Activated T-helper 9 cell treated with anti-CD3 and anti-CD28 coated beads, Interleukin-2, amount 50 U/mL, for 16 hours (primary cell): ENCODE data around the gene GPR137.
"Not testable (repeated sequence)": the region's sequence is repeated elsewhere in the genome, so short reads cannot be mapped to it uniquely, and the experiment has no call there.

Experiments used
- DNase-seq: peaks from one replicate; pipeline ENCODE4 v3.0.0-alpha.2; 2020; ENCODE audit warnings: low read depth

The GPR137 gene, protein sequence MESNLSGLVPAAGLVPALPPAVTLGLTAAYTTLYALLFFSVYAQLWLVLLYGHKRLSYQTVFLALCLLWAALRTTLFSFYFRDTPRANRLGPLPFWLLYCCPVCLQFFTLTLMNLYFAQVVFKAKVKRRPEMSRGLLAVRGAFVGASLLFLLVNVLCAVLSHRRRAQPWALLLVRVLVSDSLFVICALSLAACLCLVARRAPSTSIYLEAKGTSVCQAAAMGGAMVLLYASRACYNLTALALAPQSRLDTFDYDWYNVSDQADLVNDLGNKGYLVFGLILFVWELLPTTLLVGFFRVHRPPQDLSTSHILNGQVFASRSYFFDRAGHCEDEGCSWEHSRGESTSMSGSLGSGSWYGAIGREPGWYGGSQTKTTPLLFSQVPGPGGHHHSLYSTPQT

DNA sequence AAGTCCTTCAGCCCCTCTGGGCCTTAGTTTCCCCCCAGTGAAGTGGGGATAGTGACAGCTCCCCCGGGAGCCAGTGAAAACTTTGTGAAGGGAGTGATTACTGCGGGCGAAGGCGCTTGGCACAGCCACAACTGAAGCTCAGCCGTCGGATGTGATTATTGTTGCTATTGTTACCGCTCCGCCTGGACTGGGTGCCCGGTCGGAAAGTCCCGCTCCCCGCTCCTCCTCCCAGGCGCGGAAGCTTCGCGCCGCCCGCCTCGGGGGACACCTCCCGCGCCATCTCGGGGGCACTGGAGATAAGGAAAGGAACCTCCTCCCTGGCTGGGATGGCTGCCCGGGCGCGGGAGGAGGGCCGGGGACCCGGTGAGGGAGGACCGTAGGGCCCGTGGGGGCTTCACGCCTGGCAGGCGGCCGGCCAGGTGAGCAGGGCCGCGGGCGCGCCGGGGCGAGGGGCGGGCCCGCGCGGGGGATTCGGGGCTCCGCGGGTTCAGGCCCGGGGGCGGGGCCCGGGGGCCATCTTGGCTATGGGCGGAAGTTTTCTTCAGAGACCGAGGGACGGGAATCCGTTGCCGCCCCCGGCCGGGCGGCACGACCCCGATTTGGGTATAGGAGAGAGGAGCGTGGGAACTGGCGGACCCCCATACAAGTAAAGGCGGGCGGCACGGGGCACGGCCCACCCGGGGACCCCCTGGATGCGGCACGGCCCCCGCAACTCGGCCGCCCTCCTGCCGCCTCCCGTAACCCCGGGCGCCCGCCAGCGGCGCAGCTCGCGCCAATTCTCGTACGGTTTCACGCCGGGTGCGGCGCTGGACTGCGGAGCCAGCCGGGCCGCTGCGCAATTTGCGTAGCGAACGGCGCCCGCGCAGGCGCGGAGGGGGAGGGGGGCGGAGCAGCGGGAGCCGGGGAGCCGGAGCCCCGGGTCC lies at the start of gene GPR137:
TSS of gene GPR137 (plus strand) at position 887 of the 923 bp plus-strand sequence. CDS start 677 bp downstream, outside the sequence.
- DNase-seq, result peak; percentile 85

DNA sequence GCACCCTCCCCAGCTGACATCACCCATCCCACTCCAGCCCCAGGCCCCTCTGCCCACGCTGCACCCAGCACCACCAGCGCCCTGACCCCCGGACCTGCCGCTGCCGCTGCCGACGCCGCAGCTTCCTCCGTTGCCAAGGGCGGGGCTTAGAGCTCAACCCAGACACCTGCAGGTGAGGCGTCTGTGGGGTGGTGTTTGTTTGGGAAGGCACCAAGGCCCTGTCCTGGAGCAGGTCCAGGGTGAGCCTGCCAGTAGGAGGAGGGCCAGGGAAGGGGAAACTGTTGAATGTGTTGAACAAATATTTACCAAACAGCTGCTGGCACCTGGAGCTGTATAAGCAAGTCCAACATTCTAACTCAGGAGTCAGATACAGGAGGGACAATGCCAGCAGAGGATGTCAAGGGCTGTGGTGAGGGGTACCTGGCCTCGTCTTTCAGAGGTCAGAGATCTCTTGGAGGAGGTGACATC lies 48.1 kb upstream of the GPR137 start:
- no peak for DNase-seq

DNA sequence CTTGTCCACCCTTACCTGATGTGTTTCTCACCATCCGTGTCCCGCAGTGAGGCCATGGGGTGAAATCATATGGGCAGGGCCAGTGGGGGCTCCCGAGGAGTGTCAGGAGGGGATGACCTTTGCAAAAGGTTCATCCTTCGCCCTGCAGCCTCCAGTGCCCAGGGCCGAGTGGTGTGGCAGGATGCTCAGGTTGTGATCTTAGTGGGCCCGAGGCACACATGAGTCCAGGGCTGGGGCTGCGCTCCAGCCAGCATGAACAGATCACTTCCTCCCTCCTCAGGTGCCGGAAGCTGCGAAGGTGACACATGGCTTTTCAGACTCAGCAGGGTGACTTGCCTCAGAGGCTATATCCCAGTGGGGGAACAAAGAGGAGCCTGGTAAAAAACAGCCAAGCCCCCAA lies 47.6 kb upstream of the GPR137 start:
- DNase-seq, result no peak

DNA sequence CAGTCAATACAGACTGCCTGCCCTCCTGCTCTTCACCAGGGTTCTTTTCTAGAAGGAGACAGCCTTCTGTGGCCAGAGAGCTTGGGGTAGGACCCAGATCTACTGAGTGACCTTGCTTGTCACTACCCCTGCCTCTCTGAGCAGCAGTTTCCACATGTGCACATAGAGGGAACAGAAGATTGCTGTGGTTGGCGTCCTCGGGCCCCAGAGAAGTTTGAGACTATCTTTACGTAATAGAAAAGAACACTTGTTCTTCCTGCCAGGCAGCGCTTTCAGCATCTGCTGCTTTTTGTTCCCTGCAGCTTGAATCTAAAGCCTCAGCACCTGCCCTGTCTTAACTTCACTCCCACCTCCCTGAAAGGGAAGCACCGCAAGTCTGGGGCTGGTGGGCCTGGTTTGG lies 46.6 kb upstream of the GPR137 start:
- DNase-seq, result no peak

DNA sequence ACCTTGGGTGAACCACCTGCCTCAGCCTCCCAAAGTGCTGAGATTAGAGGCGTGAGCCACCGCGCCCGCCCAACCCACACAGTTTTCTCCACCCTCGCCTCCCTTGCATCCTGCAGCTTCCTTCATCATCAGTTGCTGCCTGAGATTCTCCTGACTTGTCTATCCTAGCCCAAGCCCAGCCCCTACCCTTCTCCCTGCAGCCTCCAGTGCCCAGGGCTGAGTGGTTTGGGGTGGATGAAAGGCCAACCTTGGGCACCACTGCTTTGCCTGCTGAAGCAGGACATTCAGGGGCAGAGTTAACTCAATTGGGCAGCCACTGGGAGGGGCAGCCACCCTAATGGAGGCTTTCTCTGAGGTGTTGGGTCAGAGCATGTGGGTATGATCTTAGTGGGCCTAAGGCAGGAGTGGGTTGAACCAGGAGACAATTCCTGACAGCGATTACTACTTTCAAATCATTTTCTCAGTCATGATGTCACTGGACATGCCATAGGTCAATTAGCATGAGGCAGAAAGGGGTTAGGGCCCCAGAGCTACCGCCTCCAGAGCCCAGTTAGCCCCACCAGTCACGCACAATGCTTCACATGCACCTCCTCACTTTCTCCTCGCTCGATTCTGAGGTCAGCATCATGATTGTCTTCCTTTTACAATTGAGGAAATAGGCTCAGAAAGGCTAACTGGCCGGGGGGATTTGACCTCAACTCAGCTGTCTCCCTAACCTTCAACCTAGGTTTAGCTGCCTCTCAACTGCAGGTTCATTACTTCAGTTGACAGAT lies 45.8 kb upstream of the GPR137 start:
- no peak for DNase-seq

DNA sequence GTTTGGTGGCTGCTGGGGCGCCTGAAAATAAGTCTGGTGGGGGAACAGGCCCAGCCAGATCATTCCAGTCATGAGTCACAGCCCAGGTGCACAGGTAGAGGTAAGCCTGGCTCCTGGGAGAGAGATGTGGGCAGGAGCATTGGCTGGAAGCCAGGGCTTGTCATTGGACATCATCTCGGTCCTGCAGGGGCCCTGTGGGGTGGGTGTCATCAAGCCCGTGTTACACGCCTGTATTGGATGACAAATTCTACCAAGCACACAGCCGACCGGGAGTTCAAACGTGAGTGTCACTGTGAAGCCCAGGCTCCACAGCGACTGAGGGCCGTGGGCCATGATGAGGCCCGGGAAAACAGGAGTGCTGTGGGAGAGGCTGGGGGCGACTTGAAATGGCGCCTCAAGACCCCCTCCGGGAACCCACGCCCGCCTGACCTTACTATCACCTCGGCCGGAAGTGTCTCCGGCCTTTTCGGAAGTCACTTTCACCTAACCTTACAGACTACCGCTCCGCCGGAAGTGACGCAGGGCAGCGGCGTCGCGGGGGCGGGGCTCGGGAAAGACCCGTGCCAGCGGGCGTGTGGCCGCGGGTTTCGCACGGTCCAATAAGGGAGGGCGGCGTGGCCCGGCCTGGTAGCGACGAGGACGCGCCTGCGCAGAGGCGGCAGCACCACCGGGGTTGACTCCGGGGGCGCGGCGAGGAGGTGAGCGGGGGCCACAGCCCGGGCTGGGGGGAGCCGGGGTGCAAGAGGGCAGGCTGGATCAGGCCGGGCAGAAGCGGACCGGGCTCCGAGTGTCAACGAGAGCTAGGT lies 45.0 kb upstream of the GPR137 start, which contains the start of gene FKBP2:
TSS of gene FKBP2 (plus strand) at position 661 of the 806 bp plus-strand sequence. CDS start 1,293 bp downstream, outside the sequence.
- DNase-seq, result peak; percentile 99

DNA sequence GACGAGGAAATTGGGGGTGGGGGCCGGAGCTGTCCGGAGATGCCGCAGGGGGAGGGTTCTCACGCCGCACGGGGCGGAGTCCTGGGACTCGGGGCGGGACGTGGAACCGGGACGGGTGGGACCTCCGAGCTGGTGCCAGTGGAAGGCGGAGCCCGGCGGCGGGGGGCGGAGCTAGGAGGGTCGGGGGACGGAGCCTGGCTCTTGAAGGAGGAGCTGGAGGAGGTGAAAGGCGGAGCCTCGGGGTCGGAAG lies 44.5 kb upstream of the GPR137 start:
- peak; percentile 99 for DNase-seq

DNA sequence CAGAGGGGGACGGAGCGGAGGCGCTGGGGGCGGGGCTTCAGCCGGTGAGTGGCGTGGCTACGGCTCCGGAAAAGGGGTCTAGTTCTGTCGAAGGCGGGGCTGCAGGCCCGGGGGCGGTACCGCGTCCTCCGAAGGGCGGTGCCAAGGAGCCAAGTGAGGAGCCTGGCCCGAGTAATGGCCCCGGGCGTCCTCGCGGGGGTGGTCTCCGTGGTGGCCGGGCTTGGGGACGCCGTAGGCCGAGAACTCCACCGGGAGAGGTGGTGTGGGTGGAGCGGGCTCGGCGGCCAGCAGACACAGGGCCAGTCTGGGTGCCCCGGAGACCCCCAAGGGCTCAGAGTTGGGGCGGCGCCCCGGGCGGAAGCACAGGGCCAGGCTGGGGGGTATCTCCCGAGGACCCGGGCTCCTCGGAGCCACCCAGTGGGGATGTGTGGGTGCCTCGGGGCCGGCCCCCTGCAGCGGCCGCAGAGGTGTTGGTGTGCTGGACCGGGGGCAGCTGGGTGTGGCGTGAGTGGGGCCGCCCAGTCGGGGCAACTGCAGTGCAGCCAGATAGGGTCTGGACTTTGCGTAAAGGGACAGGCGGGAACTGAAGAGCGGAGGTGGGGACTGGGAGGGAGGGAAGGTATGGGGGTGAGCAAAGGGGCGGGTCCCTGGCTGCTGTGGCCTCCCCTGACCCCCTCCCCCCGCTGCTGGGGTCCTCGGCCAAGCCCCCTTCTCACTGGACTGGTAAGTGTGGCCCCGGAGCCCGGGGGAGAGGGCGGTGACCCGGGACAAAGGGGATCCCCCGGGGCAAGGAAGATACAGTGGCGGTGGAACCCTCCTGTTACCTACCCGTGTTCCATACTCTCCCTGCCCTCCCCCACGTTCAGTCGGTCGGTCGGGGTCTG lies 43.9 kb upstream of the GPR137 start:
- no peak for DNase-seq

DNA sequence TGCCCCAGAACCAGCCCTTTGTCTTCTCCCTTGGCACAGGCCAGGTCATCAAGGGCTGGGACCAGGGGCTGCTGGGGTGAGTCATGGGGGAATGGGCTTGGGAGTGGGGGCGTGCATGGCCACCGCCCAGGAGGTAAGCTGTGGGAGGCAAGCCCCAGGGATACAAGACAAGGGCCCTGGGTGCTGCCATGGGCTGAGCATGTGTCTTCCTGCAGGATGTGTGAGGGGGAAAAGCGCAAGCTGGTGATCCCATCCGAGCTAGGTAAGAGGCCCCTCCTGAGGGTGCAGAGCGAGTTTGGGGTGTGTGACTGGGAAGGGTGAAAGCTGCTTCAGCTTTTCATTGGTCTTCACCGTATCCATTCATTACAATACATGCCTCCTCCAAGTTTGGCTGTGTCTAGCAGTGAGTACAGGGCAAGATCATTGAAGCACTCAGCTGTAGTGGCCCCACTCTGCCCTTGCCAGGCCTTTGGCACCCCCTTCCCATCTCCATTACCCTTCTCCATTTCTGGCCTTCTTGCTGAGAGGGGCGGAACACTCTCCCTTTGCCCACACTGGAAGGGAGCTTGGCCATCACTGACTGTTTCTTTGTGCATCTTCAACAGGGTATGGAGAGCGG lies 42.3 kb upstream of the GPR137 start:
- DNase-seq, result no peak

DNA sequence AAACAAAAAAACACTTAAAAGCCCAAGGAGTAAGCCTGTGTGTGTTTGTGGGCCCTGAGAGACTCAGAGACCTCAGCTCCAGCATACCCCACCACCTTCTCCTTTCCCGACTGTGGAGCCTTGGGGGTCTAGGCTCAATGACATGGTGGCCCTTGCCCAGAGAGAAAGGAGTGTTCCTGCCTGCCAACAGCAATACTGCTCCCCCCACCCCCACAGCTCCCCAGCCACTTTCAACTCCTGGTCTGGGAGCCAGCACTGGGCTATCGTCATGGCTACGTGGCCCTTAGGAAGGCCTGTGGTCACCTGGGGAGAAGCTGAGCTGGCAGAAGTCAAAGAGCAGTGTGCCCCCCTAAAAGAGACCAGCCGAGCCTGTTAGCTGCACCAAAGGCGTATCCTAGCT lies 41.5 kb upstream of the GPR137 start:
- DNase-seq, result no peak

DNA sequence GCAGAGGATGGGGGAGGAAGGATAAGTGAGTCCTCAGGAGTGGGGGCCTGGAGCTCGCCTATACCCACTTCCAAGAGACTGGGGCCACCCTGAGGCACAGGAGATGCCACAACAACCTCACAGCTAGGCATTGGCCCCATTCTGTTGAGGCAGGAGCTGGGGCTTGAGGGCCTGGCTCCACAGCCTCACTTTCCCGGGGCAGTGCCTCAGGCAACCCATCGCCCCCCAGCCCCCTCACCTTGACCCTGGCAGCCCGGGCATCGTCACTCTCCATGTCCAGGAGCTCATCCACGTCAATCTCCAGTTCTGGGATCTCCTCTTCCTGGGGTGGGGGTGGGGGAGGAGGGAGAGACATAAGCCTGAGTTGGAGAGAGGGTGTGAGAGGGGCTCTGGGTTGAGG lies 40.7 kb upstream of the GPR137 start:
- no peak for DNase-seq

DNA sequence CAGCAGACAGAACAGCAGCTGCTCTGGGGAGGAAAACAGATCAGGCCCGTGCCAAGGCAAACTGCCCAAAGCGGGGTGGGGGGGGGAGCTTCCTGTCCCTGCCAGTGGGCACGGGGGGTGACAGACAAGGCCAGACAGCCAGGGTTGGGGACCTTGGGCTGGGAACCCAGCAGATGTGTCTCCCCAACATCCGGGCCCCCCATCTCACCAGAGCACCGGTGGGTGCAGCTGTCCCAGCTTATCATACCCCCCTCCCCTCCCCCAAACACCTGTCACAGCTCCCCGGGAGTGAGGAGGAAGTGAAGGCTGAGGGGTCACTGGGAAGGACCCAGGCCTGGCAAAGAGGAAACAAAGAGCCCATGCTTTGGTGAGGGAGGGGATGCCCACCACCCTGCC lies 40.2 kb upstream of the GPR137 start:
- no peak for DNase-seq

DNA sequence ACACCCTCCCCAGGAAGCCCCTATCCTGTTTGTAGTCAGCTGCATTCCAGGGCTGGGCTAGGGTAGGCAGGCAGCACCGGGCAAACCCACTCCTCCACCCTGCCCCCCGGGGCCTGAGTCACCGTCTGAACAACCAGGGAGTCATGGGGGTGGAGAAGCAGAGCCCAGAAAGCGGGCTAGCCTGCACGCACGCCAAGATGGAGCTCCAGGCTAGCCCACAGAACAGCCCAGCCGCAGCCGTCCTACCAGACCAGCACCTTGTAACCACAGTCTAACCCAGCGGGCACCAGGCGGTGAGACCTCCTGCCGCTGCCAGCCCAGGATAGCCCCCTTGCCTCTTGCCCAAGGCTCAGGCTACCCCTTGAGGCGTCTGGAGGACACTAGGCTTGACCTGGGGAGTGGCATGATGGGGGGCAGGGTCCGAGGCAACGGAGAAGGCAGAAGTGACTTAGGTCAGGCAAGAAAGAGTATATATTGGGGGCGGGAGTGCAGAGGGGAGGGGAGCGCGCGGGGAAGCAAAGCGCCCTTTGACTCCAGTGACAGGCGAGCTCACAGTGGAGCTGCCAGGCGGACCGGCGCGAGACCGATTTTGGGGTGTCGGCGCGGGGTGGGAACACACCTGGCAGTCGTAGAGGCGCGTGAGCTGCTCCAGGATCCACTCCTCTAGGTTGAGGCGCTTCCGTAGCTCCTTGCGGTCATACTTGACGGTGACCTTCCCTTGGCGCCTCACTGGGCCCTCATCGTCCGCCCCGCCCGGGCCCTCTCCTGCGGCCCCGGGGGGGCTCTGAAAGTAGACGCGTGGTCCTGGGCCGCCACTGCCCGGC lies 39.6 kb upstream of the GPR137 start:
- peak; percentile 72 for DNase-seq

DNA sequence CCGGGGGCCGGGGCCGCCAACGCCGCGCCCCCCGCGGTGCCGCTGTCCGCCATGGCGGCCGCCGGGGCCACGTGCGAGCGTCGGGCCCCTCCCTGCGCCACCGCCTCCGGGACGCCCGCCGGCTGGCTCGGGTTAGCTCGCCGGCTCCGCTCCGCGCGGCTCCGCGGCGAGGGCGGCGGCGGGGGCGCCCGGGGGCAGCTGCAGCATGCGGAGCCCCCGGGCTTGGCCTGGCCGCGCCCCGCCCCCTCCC lies 39.1 kb upstream of the GPR137 start:
- DNase-seq, result not testable (repeated sequence)

DNA sequence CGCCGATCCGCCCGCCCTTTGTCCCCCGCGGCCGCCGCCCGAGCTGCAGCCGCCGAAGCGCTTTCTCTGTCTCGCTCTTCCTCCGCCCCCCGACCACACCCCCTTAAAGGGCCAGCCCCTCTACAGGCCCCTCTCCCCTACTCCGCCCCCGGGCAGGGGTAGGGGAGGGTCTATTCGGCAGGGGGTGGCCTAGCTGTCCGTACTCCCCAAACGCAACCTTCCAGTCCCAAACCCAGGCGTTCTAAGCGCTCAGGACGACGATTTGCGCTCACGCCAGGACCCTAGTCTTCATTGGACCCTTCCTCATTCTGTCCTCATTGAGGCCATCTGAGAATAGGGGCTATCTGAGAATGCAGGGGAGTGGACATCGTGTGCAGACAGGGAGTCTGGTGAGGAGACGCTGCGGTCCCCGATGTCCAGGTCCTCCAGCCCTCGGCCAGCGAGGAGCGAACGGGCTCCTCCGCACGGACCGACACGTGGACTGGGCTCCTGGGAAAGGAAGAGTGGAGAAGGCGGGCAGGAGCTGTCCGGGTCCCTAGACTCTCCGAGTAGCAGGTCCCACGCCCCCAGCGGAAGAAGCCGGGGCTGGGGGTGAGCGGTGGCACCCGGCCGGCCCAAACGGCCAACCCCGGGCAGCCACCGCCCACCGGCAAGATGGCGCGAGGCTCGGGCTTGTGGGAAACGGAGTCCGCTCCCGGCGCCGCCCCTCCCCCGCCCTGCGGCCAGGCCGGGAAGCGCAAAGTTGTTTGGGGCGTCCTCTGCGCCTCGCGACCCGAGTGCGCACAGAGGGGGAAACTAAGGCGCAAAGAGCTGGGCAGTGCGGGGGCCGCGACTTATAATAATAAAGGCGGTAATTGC lies 38.5 kb upstream of the GPR137 start, which contains the start of gene PPP1R14B:
TSS of gene PPP1R14B (minus strand) at position 73 of the 858 bp plus-strand sequence. CDS start 270 bp downstream, outside the sequence.
- DNase-seq, result peak; percentile 73

DNA sequence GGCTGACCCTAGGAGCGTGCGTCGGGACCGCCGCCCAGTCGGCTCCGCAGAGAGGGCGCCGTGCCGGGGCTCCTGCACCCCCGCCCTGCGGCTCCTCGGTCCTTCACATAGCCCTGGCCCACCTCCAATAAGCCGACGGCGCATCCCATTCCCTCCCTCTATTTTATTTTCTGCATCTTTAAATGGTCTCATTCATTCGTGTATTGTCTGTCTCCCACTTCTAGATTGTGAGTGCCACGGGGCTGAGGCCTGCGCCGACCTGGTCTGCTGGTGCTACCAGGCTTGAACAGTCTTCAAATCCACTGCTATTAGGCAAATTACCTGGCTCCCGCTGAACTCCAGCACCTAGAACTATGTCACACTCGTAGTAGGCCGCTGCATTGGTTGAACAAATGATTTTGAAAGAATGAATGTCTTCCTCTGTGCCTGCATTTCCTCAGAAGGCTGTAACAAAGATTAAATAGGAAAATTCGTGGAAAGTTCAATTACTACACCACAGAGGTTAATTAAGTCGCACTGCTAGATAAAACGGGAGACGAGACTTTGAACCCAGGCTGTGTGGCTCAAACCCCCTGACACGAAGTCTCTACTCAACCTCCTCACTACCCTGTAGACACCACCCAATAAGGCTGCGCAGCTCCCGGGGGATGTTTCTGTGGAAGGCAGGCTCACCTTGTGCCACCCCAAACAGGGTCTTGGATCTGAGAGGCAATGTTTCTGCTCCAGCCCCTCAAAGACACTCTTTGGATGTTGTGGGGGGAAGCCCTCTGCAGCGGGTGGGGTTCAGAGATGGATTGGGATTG lies 37.7 kb upstream of the GPR137 start:
- no peak for DNase-seq

DNA sequence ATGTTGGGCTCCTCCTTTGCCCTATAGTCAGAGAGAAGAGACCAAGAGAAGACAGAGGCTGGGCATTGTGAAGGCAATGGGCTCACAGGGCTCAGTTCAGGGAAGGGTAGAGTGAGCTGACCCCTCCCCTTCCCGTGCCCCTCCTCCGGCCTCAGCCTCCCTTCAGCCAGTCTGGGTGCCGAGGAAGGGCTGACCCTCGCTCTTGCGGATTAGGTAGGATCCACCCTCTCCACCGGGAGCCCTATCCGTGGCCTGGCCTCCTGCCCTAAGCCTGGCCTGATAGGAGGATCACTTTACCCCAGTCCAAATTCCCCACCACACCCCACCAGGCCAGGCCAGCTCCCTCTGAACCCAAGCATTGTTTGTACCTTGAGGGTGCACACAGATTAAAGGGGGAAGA lies 37.1 kb upstream of the GPR137 start:
- DNase-seq, result no peak
